Small intestine (tissue), 7 donors: ENCODE data around the gene KIF5C. TPM values are rescaled to one million over a fixed set of nuclear protein-coding genes. Genes with fewer than 3 reads are reported as not detected.

ENCODE experiments used
- DNase-seq, 2 donors: peaks; one replicate each; pipeline versions ENCODE4 v3.0.0 to v3.0.0-alpha.2; 2013
- FAIRE-seq: peaks from 2 replicates; lab custom pipeline; 2012; peaks lifted over from hg19 to GRCh38; lab: Jason Lieb, UNC
- H3K27ac ChIP-seq, 3 donors: one replicate each; pipeline ENCODE4 v1.5.1; 2013; ENCODE audit warnings: low read length in 2 of 3, mild to moderate bottlenecking in 2 of 3, control low read depth in 1 of 3, inconsistent platforms in 1 of 3, low read depth in 1 of 3, moderate library complexity in 1 of 3
- H3K27me3 ChIP-seq, 3 donors: one replicate each; pipeline ENCODE4 v1.6.1; 2013; ENCODE audit warnings: low read length in 3 of 3, inconsistent platforms in 1 of 3; ENCODE audit not compliant: control insufficient read depth in 3 of 3, insufficient read depth in 3 of 3
- H3K36me3 ChIP-seq, 3 donors: one replicate each; pipeline ENCODE4 v1.6.1; 2013; ENCODE audit warnings: low read length in 3 of 3, inconsistent platforms in 1 of 3, low read depth in 1 of 3, mild to moderate bottlenecking in 1 of 3, moderate library complexity in 1 of 3; ENCODE audit not compliant: control insufficient read depth in 3 of 3, insufficient read depth in 2 of 3
- H3K4me1 ChIP-seq, 3 donors: one replicate each; pipeline ENCODE4 v1.6.1; 2013; ENCODE audit warnings: low read length in 2 of 3, inconsistent platforms in 1 of 3, low read depth in 1 of 3, mild to moderate bottlenecking in 1 of 3, moderate library complexity in 1 of 3; ENCODE audit not compliant: control insufficient read depth in 3 of 3, insufficient read depth in 2 of 3
- H3K4me3 ChIP-seq, 3 donors: one replicate each; pipeline ENCODE4 v1.5.1; 2013; ENCODE audit warnings: low read length in 3 of 3, control low read depth in 1 of 3, inconsistent platforms in 1 of 3, low read depth in 1 of 3, mild to moderate bottlenecking in 1 of 3, moderate library complexity in 1 of 3
- H3K9me3 ChIP-seq, 2 donors: one replicate each; pipeline ENCODE4 v1.6.1; 2013; ENCODE audit warnings: low read depth in 1 of 2, low read length in 1 of 2; ENCODE audit not compliant: control insufficient read depth in 2 of 2, insufficient read depth in 1 of 2
- WGBS, 3 donors: extraction: QIAGEN DNeasy Blood & Tissue Kit; methylation state at CpG; one replicate each; pipeline ENCODE4 v1.1.7; 2013; 5-methylcytosine and 5-hydroxymethylcytosine counted together
- polyA plus RNA-seq, 4 donors: library from polyadenylated mRNA; stranded (reverse) in 3 of 4; unstranded in 1 of 4; fragments of 200-250 nt in 3 of 4; fragments of 120-200 nt in 1 of 4; gene quantifications; one replicate each; pipeline versions ENCODE4 v1.2.1 to v1.2.3, GENCODE V29; 2013
- donor health status: healthy with polysubstance abuse.
- donor health status: control.
- donor health status: control.
- donor health status: Bipolar disorder and iron deficiency.
- donor health status: healthy.

The KIF5C gene
- polyA plus RNA-seq, 4 donors, result 0.22 to 6.4 (median 2.4) TPM

DNA sequence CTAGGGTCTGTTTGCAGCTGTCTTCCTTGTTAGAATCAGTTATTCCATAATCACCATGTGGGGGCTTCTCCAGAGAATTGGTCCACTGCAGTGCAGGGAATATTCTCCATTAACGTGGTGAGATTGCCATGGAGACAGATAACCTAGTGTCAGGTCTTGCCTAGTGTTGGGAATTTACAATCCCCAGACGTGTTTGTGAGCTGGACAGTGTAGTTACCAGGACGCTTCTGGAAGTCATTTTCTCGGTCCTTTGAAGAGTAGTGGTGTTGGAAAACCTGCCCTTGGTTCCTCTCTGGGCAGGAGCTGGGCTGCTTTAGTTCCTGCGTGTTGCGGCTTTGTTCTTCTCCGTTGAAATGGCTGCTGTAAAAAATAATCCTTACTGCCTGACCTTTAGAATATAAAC is 94.6 kb downstream of the KIF5C start:
- peak in 1 of 2 donors; percentile 6 for DNase-seq
- WGBS, 3 donors, result 39 to 71% (median 62%) methylated on average over 7 of the region's 7 CpGs

DNA sequence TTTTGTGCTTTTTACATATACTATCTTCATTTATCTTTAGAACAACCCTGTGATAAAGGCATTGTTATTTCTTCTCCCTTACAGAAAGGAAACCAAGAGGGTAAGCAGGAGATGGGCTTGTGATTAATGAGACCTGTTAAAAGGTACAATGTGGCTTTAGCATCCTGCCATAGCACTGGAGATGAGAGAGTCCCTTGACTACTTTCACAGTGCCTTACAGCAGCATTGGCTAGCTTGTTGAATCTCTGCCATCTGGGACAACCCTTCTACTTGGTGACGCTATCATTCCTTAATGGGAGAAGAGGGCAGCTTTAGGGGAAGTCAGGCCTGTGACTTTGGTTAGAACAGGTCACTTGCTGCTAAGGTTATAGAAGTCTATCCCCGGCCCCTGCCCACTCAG is 95.4 kb downstream of the KIF5C start:
- Histone ChIP-seq H3K9me3 (no peaks in the 10 kb centered on the region), H3K4me1 (peaks cover 0 to 2% (median 0%) of the 10 kb centered on the region in 3 donors), H3K36me3 (no peaks in the 10 kb centered on the region), H3K4me3 (no peak overlapping the region), H3K27ac (no peak overlapping the region), H3K27me3 (no peaks in the 10 kb centered on the region)
- FAIRE-seq (no peak), DNase-seq (no peak)
- WGBS, 3 donors, result 83 to 92% (median 89%) methylated on average over 2 of the region's 2 CpGs

More for the DNA sequence above, 94.6 kb downstream of the KIF5C start:
- no peak for FAIRE-seq
- H3K4me1 ChIP-seq, result peaks cover 0 to 2% (median 0%) of the 10 kb centered on the region in 3 donors
- H3K4me3 ChIP-seq, result no peak overlapping the region
- H3K9me3 ChIP-seq, result no peaks in the 10 kb centered on the region
- H3K27ac ChIP-seq, result no peak overlapping the region
- H3K27me3 ChIP-seq, result no peaks in the 10 kb centered on the region
- no peaks in the 10 kb centered on the region for H3K36me3 ChIP-seq

DNA sequence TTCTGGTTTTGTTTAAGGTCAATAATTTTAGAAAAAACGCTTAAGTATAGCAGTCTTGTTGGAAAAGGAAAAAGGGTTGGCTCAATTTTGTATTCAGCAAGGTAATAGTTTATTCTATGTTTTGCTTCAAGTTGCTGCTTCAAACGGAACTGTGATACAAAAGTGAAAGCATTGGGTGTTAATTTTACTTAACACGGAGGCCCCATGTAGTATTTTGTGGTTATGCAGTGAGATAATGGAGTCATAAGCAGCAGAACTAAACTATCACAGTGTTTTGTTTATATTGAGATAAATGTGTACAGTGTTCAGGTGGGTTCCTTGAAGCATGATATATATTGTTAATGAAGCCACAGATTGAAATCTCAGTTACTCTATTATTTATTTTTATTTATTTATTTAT is 96.5 kb downstream of the KIF5C start:
- H3K27ac ChIP-seq, result no peak overlapping the region
- H3K4me1 ChIP-seq, result peaks cover 0 to 2% (median 0%) of the 10 kb centered on the region in 3 donors
- H3K9me3 ChIP-seq, result no peaks in the 10 kb centered on the region
- no peak for DNase-seq
- no peak for FAIRE-seq
- H3K4me3 ChIP-seq, result no peak overlapping the region
- H3K27me3 ChIP-seq, result no peaks in the 10 kb centered on the region
- no peaks in the 10 kb centered on the region for H3K36me3 ChIP-seq
- 31 to 58% (median 48%) methylated on average over 3 of the region's 3 CpGs for WGBS, 3 donors

DNA sequence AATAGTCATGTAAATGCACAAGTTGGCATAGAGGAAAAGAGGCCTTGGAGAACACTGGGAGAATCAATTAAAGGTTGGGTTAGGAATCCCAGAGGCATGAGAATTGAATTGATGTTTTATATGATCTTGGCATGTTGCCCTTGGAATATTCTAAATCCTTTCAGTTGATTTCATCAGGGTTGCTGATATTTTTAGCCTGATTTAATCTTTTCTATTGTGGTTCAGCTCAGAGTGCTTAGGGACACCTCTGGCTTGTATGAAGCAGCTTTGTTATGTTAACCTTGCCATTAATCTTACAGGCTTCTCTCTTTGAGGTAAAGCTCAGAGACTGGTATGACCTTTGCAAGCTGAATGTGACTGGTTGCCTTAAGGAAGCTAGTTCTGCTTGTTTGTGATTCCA is 99.1 kb downstream of the KIF5C start:
- no peaks in the 10 kb centered on the region for H3K27me3 ChIP-seq
- H3K9me3 ChIP-seq, result no peaks in the 10 kb centered on the region
- H3K36me3 ChIP-seq, result no peaks in the 10 kb centered on the region
- H3K4me3 ChIP-seq, result no peak overlapping the region
- no peak overlapping the region for H3K27ac ChIP-seq
- FAIRE-seq (no peak), DNase-seq (no peak)
- peaks cover 0 to 2% (median 0%) of the 10 kb centered on the region in 3 donors for H3K4me1 ChIP-seq

DNA sequence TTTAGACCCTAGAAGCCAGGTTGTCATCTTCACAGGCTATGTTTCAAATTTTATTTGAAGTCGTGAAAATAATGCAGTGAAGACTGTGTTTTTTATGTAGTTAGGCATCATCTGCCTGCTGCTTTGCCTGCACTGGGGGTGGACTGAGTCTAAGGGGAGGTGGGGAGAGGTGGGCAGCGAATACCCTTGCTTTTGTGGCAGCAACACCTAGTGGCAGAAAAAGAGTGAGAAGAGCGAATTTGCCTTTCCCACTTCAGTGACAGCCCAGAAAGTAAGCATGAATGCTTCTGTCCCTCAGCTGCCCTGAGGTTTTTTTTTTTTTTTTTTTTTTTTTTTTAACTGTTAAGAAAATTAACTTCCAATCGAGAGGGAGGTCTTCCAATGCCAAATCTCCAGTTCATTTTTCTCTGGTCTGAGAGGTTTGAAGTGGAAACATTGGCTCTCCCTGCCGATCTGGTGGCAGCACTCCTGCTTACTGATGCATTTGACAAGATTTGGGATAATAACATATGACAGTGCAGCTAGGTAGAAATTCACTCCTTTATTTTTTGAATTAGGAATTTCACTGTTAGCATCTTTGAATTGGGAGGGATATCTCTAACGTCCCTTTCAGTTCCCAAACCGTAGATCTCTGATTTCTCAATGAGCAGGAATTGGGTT is 103.1 kb downstream of the KIF5C start:
- no peaks in the 10 kb centered on the region for H3K27me3 ChIP-seq
- H3K36me3 ChIP-seq, result peaks cover 0 to 2% (median 0%) of the 10 kb centered on the region in 3 donors
- no peaks in the 10 kb centered on the region for H3K9me3 ChIP-seq
- no peaks in the 10 kb centered on the region for H3K4me1 ChIP-seq
- 66 to 75% (median 72%) methylated on average over 7 of the region's 7 CpGs for WGBS, 3 donors
- no peak overlapping the region for H3K27ac ChIP-seq
- DNase-seq (no peak), FAIRE-seq (no peak)
- no peak overlapping the region for H3K4me3 ChIP-seq

DNA sequence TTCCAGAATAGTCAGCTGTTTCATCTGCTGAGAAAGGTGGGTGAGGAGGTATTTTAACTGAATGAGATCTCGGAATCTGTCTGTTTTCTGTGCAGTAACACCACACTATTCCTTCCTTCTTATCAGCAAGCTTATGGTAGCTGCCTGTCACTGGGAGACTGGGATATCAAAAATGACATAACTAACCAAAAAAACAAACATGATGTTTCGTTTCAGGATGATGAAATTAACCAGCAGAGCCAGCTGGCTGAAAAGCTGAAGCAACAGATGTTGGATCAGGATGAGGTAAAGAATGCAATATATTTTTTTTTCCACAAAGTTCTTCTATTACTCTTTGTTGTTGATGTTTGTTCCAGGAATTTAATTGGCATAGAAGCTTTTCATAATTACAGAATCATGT is 103.7 kb downstream of the KIF5C start:
- DNase-seq, result no peak
- Histone ChIP-seq H3K27me3 (no peaks in the 10 kb centered on the region), H3K4me3 (no peak overlapping the region), H3K4me1 (no peaks in the 10 kb centered on the region), H3K9me3 (no peaks in the 10 kb centered on the region), H3K27ac (no peak overlapping the region), H3K36me3 (peaks cover 0 to 2% (median 0%) of the 10 kb centered on the region in 3 donors)
- no peak for FAIRE-seq
- 44 to 53% (median 49%) methylated on average over 2 of the region's 2 CpGs for WGBS, 3 donors

DNA sequence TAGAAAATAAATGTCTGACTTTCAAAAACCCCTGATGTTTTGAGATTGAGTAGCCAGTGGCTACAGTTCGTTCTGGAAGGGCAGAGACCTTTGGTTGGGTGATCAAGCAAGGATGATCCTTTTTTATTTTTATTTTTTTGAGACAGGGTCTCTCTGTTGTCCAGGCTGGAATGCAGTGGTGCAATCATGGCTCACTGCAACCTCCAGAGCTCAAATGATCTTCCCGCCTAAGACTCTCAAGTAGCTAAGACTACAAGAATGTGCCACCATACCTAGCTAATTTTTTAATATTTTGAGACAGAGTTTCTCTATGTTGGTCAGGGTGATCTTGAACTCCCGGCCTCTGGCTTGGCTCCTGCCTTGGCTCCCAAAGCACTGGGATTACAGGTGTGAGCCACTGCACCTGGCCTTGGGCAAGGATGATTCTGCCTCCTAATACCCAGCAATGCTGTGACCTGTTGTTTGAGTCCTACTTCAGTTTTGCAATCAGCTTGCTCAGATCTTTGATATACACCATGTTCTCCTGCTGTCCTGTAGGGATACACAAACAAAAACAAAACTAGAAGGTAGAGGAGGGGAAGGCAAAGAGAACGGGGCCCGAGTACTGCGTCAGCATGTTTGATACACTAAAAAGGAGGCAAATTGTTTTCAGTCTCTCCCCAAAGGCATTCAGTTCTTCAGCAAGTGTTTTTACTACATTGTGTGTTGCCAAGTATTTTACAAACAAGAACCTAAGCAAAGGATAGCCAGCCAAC is 104.3 kb downstream of the KIF5C start:
- Histone ChIP-seq H3K27ac (no peak overlapping the region), H3K9me3 (no peaks in the 10 kb centered on the region), H3K36me3 (peaks cover 0 to 2% (median 0%) of the 10 kb centered on the region in 3 donors), H3K4me3 (no peak overlapping the region), H3K27me3 (no peaks in the 10 kb centered on the region), H3K4me1 (no peaks in the 10 kb centered on the region)
- 86 to 90% (median 88%) methylated on average over 6 of the region's 6 CpGs for WGBS, 3 donors
- no peak for DNase-seq
- no peak for FAIRE-seq

DNA sequence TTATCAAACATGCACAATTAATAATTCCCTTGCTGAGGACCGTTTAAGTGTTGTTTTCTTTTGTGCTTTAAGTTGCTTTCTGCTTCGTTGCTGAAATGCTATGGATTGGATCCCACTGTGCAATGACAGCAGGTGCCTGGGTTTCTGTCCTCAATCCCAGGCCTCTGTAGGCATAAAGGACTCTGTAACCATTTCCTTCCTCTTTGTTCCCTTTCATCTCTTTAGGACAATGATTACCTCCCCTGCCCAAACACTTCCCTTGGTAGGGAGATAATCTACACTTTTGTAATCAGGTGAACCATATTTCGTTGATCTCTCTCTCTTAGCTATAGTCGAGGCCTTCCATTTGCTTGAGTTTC is 104.9 kb downstream of the KIF5C start:
- Histone ChIP-seq H3K27me3 (no peaks in the 10 kb centered on the region), H3K36me3 (peaks cover 0 to 2% (median 0%) of the 10 kb centered on the region in 3 donors), H3K4me1 (no peaks in the 10 kb centered on the region), H3K4me3 (no peak overlapping the region), H3K9me3 (no peaks in the 10 kb centered on the region), H3K27ac (no peak overlapping the region)
- FAIRE-seq, result no peak
- no peak for DNase-seq
- WGBS, 3 donors, result 54 to 61% (median 58%) methylated on average over 4 of the region's 4 CpGs
